Caco-2 (cell line): ENCODE results near the gene TMEM161A. TPM values are rescaled to one million over a fixed set of nuclear protein-coding genes. Genes with fewer than 3 reads are reported as not detected.

Experiments used
- BruUV-seq: library from RNA; stranded (reverse); fragments of 400-500 nt; replicated peaks from 2 replicates; lab custom pipeline; 2021; lab: Mats Ljungman, UMichigan
- CTCF ChIA-PET: fragments of 300-600 bp; sonication (Branson Sonifier 250); formaldehyde crosslinking; loops from one replicate; lab custom pipeline; 2022; ENCODE audit warnings: antibody characterized with exemption; lab: Charles Lee
- POLR2A ChIA-PET: fragments of 300-600 bp; sonication (Branson Sonifier 250); formaldehyde crosslinking; loops from one replicate; lab custom pipeline; 2022; ENCODE audit warnings: antibody characterized with exemption; lab: Charles Lee
- DNase-seq, 2 experiments: peaks; one replicate each; pipeline versions ENCODE4 v3.0.0 to v3.0.0-alpha.2; 2020 to 2022
- H3K27me3 ChIP-seq: replicated peaks from 2 replicates; pipeline ENCODE4 v1.6.0; 2011; ENCODE audit warnings: low read length; ENCODE audit not compliant: control insufficient read depth, insufficient read depth
- H3K36me3 ChIP-seq: 2 replicates; pipeline ENCODE4 v1.5.1; 2011; ENCODE audit warnings: low read length; ENCODE audit not compliant: control insufficient read depth, insufficient read depth
- H3K4me1 ChIP-seq: fragments of 250-450 bp; sonication (Bioruptor Pico); 2 replicates; pipeline ENCODE4 v1.5.1; 2020; ENCODE audit warnings: mild to moderate bottlenecking
- H3K4me3 ChIP-seq: 2 replicates; pipeline ENCODE4 v1.5.1; 2011; ENCODE audit warnings: low read depth, mild to moderate bottlenecking, control low read depth, low read length
- H3K9me3 ChIP-seq: fragments of 250-450 bp; sonication (Bioruptor Pico); 2 replicates; pipeline ENCODE4 v1.5.1; 2020; ENCODE audit warnings: mild to moderate bottlenecking, moderate library complexity
- H3K27ac Mint-ChIP-seq: one replicate; pipeline ENCODE4 v1.8.0; 2022; ENCODE audit warnings: mixed read lengths; ENCODE audit not compliant: unreplicated experiment
- H3K27me3 Mint-ChIP-seq: one replicate; pipeline ENCODE4 v1.8.0; 2022; ENCODE audit warnings: mixed read lengths; ENCODE audit not compliant: insufficient read depth, unreplicated experiment
- H3K36me3 Mint-ChIP-seq: one replicate; pipeline ENCODE4 v1.8.0; 2022; ENCODE audit warnings: mild to moderate bottlenecking, mixed read lengths; ENCODE audit not compliant: insufficient read depth, unreplicated experiment
- H3K4me1 Mint-ChIP-seq: one replicate; pipeline ENCODE4 v1.8.0; 2022; ENCODE audit warnings: low read depth, mixed read lengths; ENCODE audit not compliant: unreplicated experiment
- H3K4me3 Mint-ChIP-seq: one replicate; pipeline ENCODE4 v1.8.0; 2022; ENCODE audit warnings: mild to moderate bottlenecking, moderate library complexity, mixed read lengths; ENCODE audit not compliant: unreplicated experiment
- H3K9me3 Mint-ChIP-seq: one replicate; pipeline ENCODE4 v1.8.0; 2022; ENCODE audit warnings: mixed read lengths; ENCODE audit not compliant: unreplicated experiment
- intact Hi-C: fragments of 100-400 bp; cut with micrococcal nuclease; formaldehyde crosslinking; loops from one replicate; pipeline ENCODE4 v1.10.0; 2022; ENCODE audit not compliant: unreplicated experiment
- total RNA-seq: library from RNA; stranded (reverse); gene quantifications from 2 replicates; pipeline ENCODE4 v1.2.3, GENCODE V29; 2022
- TF ChIP-seq, protein P1 (sequence below), 2 experiments: fragments of 200-600 bp in 1 of 2; IDR thresholded peaks; 1 replicate in 1 of 2; 2 replicates in 1 of 2; pipeline versions ENCODE4 v1.5.1 to v1.8.0; 2011 to 2022; ENCODE audit warnings: antibody characterized with exemption in 1 of 2, control low read depth in 1 of 2, inconsistent platforms in 1 of 2, low read depth in 1 of 2, low read length in 1 of 2, mild to moderate bottlenecking in 1 of 2, moderate library complexity in 1 of 2; ENCODE audit not compliant: insufficient read depth in 1 of 2, severe bottlenecking in 1 of 2, unreplicated experiment in 1 of 2

Gene TMEM161A
- total RNA-seq, 1 experiment from 2014 or later = 36.9 TPM

DNA sequence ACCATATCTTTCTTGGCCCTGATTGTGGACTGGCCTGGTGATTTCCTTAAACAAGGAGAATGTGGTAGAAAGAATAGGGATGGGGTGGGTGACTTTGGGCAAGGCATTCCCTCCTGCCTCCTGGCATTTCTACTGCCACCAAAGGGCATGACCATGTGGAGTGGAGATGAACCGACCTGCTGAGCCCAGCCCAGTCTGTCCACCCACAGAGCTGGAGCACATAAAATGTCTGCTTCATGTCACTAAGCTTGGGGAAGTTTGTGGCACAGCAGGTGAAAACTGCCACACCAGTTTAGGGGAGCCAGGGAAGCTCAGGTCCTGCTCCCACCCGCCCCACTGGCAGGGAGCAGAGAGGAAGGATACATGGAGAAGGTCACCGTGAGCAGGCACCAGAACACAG is 6.3 kb downstream of the TMEM161A start:
- no peaks in the 10 kb centered on the region for H3K27me3 ChIP-seq
- H3K9me3 ChIP-seq = peaks cover 21% of the 10 kb centered on the region
- no peaks in the 10 kb centered on the region for H3K4me1 ChIP-seq
- H3K27ac Mint-ChIP-seq = no peak overlapping the region
- BruUV-seq = no TSS peak
- TF ChIP-seq, protein P1, sequence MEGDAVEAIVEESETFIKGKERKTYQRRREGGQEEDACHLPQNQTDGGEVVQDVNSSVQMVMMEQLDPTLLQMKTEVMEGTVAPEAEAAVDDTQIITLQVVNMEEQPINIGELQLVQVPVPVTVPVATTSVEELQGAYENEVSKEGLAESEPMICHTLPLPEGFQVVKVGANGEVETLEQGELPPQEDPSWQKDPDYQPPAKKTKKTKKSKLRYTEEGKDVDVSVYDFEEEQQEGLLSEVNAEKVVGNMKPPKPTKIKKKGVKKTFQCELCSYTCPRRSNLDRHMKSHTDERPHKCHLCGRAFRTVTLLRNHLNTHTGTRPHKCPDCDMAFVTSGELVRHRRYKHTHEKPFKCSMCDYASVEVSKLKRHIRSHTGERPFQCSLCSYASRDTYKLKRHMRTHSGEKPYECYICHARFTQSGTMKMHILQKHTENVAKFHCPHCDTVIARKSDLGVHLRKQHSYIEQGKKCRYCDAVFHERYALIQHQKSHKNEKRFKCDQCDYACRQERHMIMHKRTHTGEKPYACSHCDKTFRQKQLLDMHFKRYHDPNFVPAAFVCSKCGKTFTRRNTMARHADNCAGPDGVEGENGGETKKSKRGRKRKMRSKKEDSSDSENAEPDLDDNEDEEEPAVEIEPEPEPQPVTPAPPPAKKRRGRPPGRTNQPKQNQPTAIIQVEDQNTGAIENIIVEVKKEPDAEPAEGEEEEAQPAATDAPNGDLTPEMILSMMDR (IDR thresholded peaks at IDR 0.05; ENCODE audit: insufficient read depth in 1 of 2, low read depth in 1 of 2, low read length in 1 of 2, severe bottlenecking in 1 of 2, unreplicated experiment in 1 of 2) = no peak
- POLR2A ChIA-PET = no interaction called here
- H3K9me3 Mint-ChIP-seq = no peaks in the 10 kb centered on the region
- no peaks in the 10 kb centered on the region for H3K27me3 Mint-ChIP-seq
- H3K4me1 Mint-ChIP-seq = no peaks in the 10 kb centered on the region
- DNase-seq = no peak
- CTCF ChIA-PET = no interaction called here
- H3K36me3 ChIP-seq = no peaks in the 10 kb centered on the region
- no peak overlapping the region for H3K4me3 Mint-ChIP-seq
- peaks cover 11% of the 10 kb centered on the region for H3K36me3 Mint-ChIP-seq
- H3K4me3 ChIP-seq = no peak overlapping the region
- intact Hi-C loops = no loop called here

DNA sequence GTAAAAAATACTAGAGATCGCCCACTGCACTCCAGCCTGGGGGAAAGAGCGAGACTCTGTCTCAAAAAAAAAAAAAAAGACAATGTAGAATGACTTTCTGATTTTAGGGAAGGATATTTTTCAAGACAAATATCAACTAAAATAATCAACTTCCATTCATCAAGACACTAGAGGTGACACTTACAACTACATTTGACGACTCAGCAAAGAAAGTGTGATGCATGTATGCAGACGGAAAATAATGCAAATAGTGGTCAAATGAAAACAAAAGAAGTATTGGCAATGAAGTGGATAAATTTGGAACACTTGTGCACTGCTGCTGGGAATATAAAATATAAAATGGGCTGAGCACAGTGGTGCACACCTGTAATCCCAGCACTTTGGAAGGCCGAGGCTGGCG is 12.2 kb downstream of the TMEM161A start:
- peaks cover 7% of the 10 kb centered on the region for H3K36me3 Mint-ChIP-seq
- no peak overlapping the region for H3K27ac Mint-ChIP-seq

DNA sequence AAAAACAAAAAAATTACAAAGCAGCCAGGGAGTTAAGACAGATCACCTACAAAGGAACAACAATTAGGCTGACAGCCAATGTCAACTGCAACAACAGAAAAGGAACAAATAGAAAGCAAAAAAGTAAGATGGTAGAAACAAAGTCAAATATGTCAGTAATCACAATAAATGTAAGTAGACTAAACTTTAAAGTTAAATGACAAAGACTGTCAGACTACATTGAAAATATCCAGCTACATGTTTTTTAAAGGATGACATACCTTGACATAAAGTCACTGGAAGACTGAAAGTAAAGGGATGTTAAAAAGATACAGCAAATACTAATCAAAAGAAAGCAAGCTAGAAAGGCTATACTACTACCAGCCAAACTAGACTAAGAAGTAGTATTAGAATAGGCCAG is 14.9 kb downstream of the TMEM161A start:
- Mint-ChIP-seq H3K9me3 (peaks cover 13% of the 10 kb centered on the region), H3K36me3 (peaks cover 7% of the 10 kb centered on the region), H3K27me3 (no peaks in the 10 kb centered on the region), H3K27ac (no peak overlapping the region), H3K4me1 (no peaks in the 10 kb centered on the region), H3K4me3 (no peak overlapping the region)
- no peaks in the 10 kb centered on the region for H3K36me3 ChIP-seq
- no peaks in the 10 kb centered on the region for H3K27me3 ChIP-seq
- ChIA-PET CTCF (no interaction called here), POLR2A (no interaction called here)
- H3K4me1 ChIP-seq = no peaks in the 10 kb centered on the region
- TF ChIP-seq, protein P1 (IDR thresholded peaks at IDR 0.05; ENCODE audit: insufficient read depth in 1 of 2, low read depth in 1 of 2, low read length in 1 of 2, severe bottlenecking in 1 of 2, unreplicated experiment in 1 of 2) = no peak
- intact Hi-C loops = no loop called here
- no peak for DNase-seq
- BruUV-seq = no TSS peak
- H3K4me3 ChIP-seq = no peak overlapping the region
- H3K9me3 ChIP-seq = no peaks in the 10 kb centered on the region

More for the DNA sequence above, 12.2 kb downstream of the TMEM161A start:
- CTCF ChIA-PET = no interaction called here
- intact Hi-C loops = no loop called here
- Histone ChIP-seq H3K36me3 (no peaks in the 10 kb centered on the region), H3K27me3 (no peaks in the 10 kb centered on the region), H3K4me3 (no peak overlapping the region), H3K9me3 (0 out of 2 replicates have a peak, but pooled peaks cover 2% of the 10 kb centered on the region), H3K4me1 (no peaks in the 10 kb centered on the region)
- Mint-ChIP-seq H3K9me3 (peaks cover 13% of the 10 kb centered on the region), H3K4me3 (no peak overlapping the region), H3K4me1 (no peaks in the 10 kb centered on the region), H3K27me3 (no peaks in the 10 kb centered on the region)
- POLR2A ChIA-PET = no interaction called here
- no TSS peak for BruUV-seq
- DNase-seq = no peak
- TF ChIP-seq, protein P1 (IDR thresholded peaks at IDR 0.05; ENCODE audit: insufficient read depth in 1 of 2, low read depth in 1 of 2, low read length in 1 of 2, severe bottlenecking in 1 of 2, unreplicated experiment in 1 of 2) = no peak
